Adrenal gland (tissue), 12 donors: ENCODE results near the gene MUC5B. TPM values are rescaled to one million over a fixed set of nuclear protein-coding genes. Genes with fewer than 3 reads are reported as not detected.

Experiments used
- DNase-seq, 7 donors: peaks; one replicate each; pipeline ENCODE4 v3.0.0-alpha.2; 2019 to 2020
- H3K27ac ChIP-seq, 5 donors: fragments of 200-600 bp; sonication (generic) in 4 of 5; 1 replicate in 3 of 5; 2 replicates in 2 of 5; pipeline versions ENCODE4 v1.5.1 to v1.8.0; 2016 to 2020; ENCODE audit warnings: mild to moderate bottlenecking in 1 of 5
- H3K27me3 ChIP-seq: fragments of 200-600 bp; 2 replicates; pipeline ENCODE4 v1.8.0; 2021
- H3K36me3 ChIP-seq, 2 donors: fragments of 200-600 bp; replicated peaks in 1 of 2; 1 replicate in 1 of 2; 2 replicates in 1 of 2; pipeline versions ENCODE4 v1.5.1 to v1.8.0; 2018 to 2022
- H3K4me1 ChIP-seq, 2 donors: fragments of 200-600 bp; replicated peaks in 1 of 2; 1 replicate in 1 of 2; 2 replicates in 1 of 2; pipeline versions ENCODE4 v1.5.1 to v1.8.0; 2018 to 2021
- H3K4me3 ChIP-seq, 4 donors: fragments of 200-600 bp; sonication (generic) in 3 of 4; one replicate each; pipeline ENCODE4 v1.5.1; 2016 to 2018
- H3K9me3 ChIP-seq, 3 donors: fragments of 200-600 bp; sonication (generic) in 1 of 3; replicated peaks in 1 of 3; 1 replicate in 2 of 3; 2 replicates in 1 of 3; pipeline versions ENCODE4 v1.5.1 to v1.8.0; 2016 to 2021
- POLR2A ChIP-seq, 2 donors: fragments of 450-650 bp; IDR thresholded peaks; one replicate each; pipeline ENCODE4 v1.6.1; 2017; ENCODE audit warnings: antibody characterized with exemption in 2 of 2, mild to moderate bottlenecking in 2 of 2, moderate library complexity in 1 of 2
- WGBS, 4 donors: extraction: QIAGEN DNeasy Blood & Tissue Kit in 2 of 4; methylation state at CpG; one replicate each; pipeline versions ENCODE4 v1.1.5 to v1.1.7; 2013 to 2017; 5-methylcytosine and 5-hydroxymethylcytosine counted together
- intact Hi-C, 2 donors: fragments of 100-400 bp; cut with DNase I; formaldehyde crosslinking; loops; one replicate each; pipeline versions ENCODE4 v1.14.1 to v1.15.0; 2022 to 2023
- polyA plus RNA-seq, 3 donors: library from polyadenylated mRNA; stranded (reverse); fragments of 200-250 nt in 2 of 3; fragments of 350-450 nt in 1 of 3; fragmentation: Illumina TruSeq in 1 of 3; extraction: RNeasy Lipid Tissue Mini Kit (QIAGEN cat#74804) in 1 of 3; gene quantifications; one replicate each; pipeline ENCODE4 v1.2.3, GENCODE V29; 2013 to 2014
- total RNA-seq, 9 donors: library from RNA; depleted of rRNA in 4 of 9; stranded (reverse); fragments of >200 nt in 4 of 9; fragments of 120-200 nt in 1 of 9; fragmentation: NEBNext Ultra II Directional in 1 of 9; extraction: Animal tissue kit (Norgen Biotek cat#: 25700) in 1 of 9; gene quantifications; one replicate each; pipeline versions ENCODE4 v1.1.0 to v1.2.4, GENCODE V29; 2013 to 2023
- TF ChIP-seq, protein P1 (sequence below), 6 experiments: fragments of 450-650 bp in 4 of 6; fragments of 200-600 bp in 2 of 6; sonication (generic) in 1 of 6; IDR thresholded peaks; 1 replicate in 5 of 6; 2 replicates in 1 of 6; pipeline versions ENCODE4 v1.5.1 to v1.8.0; 2016 to 2021; ENCODE audit warnings: antibody characterized with exemption in 6 of 6, mild to moderate bottlenecking in 2 of 6, moderate library complexity in 1 of 6
- donor health status: healthy with polysubstance abuse.
- donor health status: Bipolar disorder and iron deficiency.
- donor health status: DM: yes; HTN: yes; CAD: no.
- donor health status: DM: no; HTN: no; CAD: no.
- donor health status: DM: no; HTN: no; CAD: no.
- donor health status: DM: yes; HTN: yes; CAD: no.

The MUC5B gene
- total and polyA plus RNA-seq, 12 donors = under 0.01 to 0.95 (median 0.70) TPM; not detected in 7

DNA sequence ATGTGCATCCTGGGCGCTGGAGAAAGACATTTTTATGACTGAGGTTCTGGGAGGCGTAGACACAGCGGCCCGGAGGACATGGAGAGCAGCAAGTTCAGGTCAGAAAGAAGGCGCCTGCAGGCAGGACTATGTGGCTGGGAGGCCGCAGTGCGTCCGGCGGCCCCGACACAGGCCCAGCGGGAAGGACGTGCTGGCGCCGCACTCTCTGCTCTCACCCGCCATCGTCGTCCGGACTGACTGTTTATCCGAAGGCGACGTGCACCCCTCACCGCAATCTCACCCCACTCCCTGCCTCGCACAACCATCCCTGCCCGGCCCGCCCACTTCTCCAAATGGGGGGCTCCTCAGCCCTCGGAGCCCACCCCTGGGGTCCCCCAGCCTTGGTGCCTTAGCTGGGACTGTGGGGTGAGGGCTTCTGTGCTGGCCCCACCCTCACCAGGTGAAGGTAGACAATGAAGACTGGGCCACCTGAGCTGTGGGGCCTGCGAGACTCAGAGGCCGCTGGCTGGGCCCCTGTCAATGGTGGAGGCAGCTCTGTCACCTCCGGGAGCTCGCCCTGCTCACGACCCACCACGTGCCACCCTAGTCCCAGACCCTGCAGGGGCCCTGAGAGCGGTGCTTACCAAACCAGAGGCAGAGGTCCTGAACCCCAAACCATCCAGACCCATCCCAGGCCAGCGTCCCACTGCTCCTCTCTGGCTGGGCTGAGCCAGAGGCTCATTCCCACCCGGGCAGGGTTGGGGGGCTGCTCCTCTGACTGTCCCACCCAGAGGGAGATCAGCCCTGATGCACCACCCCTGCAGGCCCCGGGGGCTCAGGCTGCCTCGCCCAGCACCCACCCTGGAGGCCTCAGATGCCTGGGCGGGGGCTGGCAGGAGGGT lies 16.2 kb upstream of the MUC5B start:
- intact Hi-C loops = no loop called here
- peak in 3 of 7 donors; percentile 4 to 11 (median 8) for DNase-seq
- 81 to 91% (median 84%) methylated on average over 14 to 38 of the region's 38 CpGs for WGBS, 4 donors

DNA sequence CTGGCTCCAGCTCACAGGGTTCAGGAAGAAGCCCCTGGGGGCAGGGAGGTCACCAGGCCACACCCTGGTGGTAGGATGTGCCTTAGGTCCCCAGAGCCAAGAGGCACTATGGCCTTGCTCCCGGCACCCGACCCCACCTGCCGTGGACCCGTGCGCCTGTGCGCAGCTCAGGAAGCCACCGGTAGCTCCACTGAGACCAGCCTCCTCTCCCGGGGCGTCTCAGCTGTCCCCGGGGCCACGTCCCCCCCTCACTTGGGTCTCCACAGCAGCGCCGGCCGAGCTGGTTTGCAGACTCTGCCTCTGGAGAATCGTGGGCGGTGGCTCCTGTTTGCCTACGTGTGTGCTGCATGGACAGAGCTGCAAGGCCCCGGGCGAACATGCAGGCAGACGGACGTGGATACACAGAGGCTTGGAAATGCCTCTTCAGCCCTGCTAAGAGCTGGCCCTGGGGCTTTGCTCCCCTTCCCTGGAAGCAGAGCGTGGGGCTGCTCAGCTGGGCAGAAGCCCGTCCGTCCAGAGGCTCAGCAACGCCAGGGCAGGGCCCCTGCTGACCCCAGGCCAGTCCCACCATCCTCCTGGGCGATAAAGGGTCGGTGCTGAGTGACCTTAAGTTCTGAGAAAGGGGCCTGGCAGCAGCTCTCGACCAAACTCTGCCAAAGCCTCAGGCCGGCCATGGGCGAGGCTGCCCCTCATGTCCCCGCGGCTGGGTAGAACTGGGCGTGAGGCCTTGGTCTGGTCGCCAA lies 15.3 kb upstream of the MUC5B start:
- no peak for TF ChIP-seq POLR2A (IDR thresholded peaks at IDR 0.05)
- TF ChIP-seq, protein P1, sequence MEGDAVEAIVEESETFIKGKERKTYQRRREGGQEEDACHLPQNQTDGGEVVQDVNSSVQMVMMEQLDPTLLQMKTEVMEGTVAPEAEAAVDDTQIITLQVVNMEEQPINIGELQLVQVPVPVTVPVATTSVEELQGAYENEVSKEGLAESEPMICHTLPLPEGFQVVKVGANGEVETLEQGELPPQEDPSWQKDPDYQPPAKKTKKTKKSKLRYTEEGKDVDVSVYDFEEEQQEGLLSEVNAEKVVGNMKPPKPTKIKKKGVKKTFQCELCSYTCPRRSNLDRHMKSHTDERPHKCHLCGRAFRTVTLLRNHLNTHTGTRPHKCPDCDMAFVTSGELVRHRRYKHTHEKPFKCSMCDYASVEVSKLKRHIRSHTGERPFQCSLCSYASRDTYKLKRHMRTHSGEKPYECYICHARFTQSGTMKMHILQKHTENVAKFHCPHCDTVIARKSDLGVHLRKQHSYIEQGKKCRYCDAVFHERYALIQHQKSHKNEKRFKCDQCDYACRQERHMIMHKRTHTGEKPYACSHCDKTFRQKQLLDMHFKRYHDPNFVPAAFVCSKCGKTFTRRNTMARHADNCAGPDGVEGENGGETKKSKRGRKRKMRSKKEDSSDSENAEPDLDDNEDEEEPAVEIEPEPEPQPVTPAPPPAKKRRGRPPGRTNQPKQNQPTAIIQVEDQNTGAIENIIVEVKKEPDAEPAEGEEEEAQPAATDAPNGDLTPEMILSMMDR (IDR thresholded peaks at IDR 0.05) = no peak

More for the DNA sequence above, 16.2 kb upstream of the MUC5B start:
- no peaks in the 10 kb centered on the region for H3K4me1 ChIP-seq
- no peaks in the 10 kb centered on the region for H3K36me3 ChIP-seq
- H3K27me3 ChIP-seq = peaks cover 7% of the 10 kb centered on the region
- H3K9me3 ChIP-seq = peaks cover 0 to 10% (median 0%) of the 10 kb centered on the region in 3 donors
- H3K27ac ChIP-seq = no peak overlapping the region
- H3K4me3 ChIP-seq = no peak overlapping the region
- TF ChIP-seq, protein P1 (IDR thresholded peaks at IDR 0.05) = no peak
- TF ChIP-seq POLR2A (IDR thresholded peaks at IDR 0.05) = no peak

DNA sequence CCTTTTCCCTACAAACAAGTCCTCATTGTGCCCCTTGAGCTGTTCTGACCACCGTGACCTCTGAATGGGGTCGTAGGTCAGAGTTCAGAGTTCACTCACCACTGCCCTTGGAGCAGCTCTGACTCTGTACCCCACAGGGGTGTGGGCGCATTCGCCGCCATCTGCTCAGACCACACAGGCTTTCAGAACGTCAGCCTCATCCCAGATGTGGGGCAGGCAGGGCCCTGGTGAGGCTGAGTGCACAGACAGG lies 14.8 kb upstream of the MUC5B start:
- Histone ChIP-seq H3K27ac (no peak overlapping the region), H3K27me3 (peaks cover 7% of the 10 kb centered on the region), H3K4me1 (no peaks in the 10 kb centered on the region), H3K36me3 (no peaks in the 10 kb centered on the region), H3K4me3 (no peak overlapping the region), H3K9me3 (peaks cover 0 to 14% (median 4%) of the 10 kb centered on the region in 3 donors)
- intact Hi-C loops = no loop called here
- 78 to 97% (median 85%) methylated on average over 5 to 6 of the region's 6 CpGs for WGBS, 4 donors
- DNase-seq = peak in 2 of 7 donors; percentile 5 to 14
- TF ChIP-seq, protein P1 (IDR thresholded peaks at IDR 0.05) = no peak
- no peak for TF ChIP-seq POLR2A (IDR thresholded peaks at IDR 0.05)

More for the DNA sequence above, 15.3 kb upstream of the MUC5B start:
- Histone ChIP-seq H3K9me3 (peaks cover 0 to 14% (median 4%) of the 10 kb centered on the region in 3 donors), H3K27me3 (peaks cover 7% of the 10 kb centered on the region), H3K36me3 (no peaks in the 10 kb centered on the region), H3K4me1 (no peaks in the 10 kb centered on the region), H3K4me3 (no peak overlapping the region), H3K27ac (no peak overlapping the region)
- DNase-seq = peak in 2 of 7 donors; percentile 3 to 9
- WGBS, 4 donors = 86 to 88% (median 87%) methylated on average over 3 to 34 of the region's 34 CpGs
- intact Hi-C loops = no loop called here
